ENCODE results near the gene MED16.

The MED16 gene

GRCh38 chr19:871446-872265, 21.3 kb downstream of the MED16 start:
- ATAC-seq (ENCODE audit: insufficient read depth, low read depth) (no peak), DNase-seq (no peak)
- no peak overlapping the region for H3K4me3 ChIP-seq (ENCODE audit: low read depth in 1 of 2, low read length in 2 of 2)
- H3K79me2 ChIP-seq (ENCODE audit: insufficient read depth, low read length), result no peaks in the 10 kb centered on the region
- H3K27ac ChIP-seq (ENCODE audit: low read length), result no peak overlapping the region
- no peaks in the 10 kb centered on the region for H3K9me3 ChIP-seq (ENCODE audit: insufficient read depth, low read length, severe bottlenecking)
- no peaks in the 10 kb centered on the region for H3K4me1 ChIP-seq (ENCODE audit: insufficient read depth, low read length)
- H2AFZ ChIP-seq (ENCODE audit: low read depth, low read length), result no peak overlapping the region
- peaks cover 5% of the 10 kb centered on the region; the same call in 1 of the 2 replicates for H4K20me1 ChIP-seq (ENCODE audit: insufficient read depth, low read length)
- TF ChIP-seq, protein P1, sequence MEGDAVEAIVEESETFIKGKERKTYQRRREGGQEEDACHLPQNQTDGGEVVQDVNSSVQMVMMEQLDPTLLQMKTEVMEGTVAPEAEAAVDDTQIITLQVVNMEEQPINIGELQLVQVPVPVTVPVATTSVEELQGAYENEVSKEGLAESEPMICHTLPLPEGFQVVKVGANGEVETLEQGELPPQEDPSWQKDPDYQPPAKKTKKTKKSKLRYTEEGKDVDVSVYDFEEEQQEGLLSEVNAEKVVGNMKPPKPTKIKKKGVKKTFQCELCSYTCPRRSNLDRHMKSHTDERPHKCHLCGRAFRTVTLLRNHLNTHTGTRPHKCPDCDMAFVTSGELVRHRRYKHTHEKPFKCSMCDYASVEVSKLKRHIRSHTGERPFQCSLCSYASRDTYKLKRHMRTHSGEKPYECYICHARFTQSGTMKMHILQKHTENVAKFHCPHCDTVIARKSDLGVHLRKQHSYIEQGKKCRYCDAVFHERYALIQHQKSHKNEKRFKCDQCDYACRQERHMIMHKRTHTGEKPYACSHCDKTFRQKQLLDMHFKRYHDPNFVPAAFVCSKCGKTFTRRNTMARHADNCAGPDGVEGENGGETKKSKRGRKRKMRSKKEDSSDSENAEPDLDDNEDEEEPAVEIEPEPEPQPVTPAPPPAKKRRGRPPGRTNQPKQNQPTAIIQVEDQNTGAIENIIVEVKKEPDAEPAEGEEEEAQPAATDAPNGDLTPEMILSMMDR (IDR thresholded peaks at IDR 0.05; ENCODE audit: borderline replicate concordance, extremely low read depth, low read length, poor library complexity, severe bottlenecking), result no peak
- no peak for TF ChIP-seq EZH2 (IDR thresholded peaks at IDR 0.05; ENCODE audit: borderline replicate concordance, low read depth, low read length, severe bottlenecking)
- peaks cover 71% of the 10 kb centered on the region for H3K36me3 ChIP-seq (ENCODE audit: insufficient read depth, low read length)
- H3K9ac ChIP-seq (ENCODE audit: low read depth, low read length), result no peak overlapping the region
- H3K27me3 ChIP-seq (ENCODE audit: insufficient read depth, low read length, poor library complexity), result no peaks in the 10 kb centered on the region
- H3K4me2 ChIP-seq (ENCODE audit: insufficient read depth, low read length), result no peak overlapping the region

GRCh38 chr19:870963-871401, 22.0 kb downstream of the MED16 start:
- no peaks in the 10 kb centered on the region for H3K4me1 ChIP-seq (ENCODE audit: insufficient read depth, low read length)
- no peaks in the 10 kb centered on the region for H3K9me3 ChIP-seq (ENCODE audit: insufficient read depth, low read length, severe bottlenecking)
- no peak overlapping the region for H3K4me2 ChIP-seq (ENCODE audit: insufficient read depth, low read length)
- no peak overlapping the region for H2AFZ ChIP-seq (ENCODE audit: low read depth, low read length)
- ATAC-seq (ENCODE audit: insufficient read depth, low read depth) (no peak), DNase-seq (no peak)
- no peak overlapping the region for H3K4me3 ChIP-seq (ENCODE audit: low read depth in 1 of 2, low read length in 2 of 2)
- H3K27ac ChIP-seq (ENCODE audit: low read length), result no peak overlapping the region
- no peaks in the 10 kb centered on the region for H3K79me2 ChIP-seq (ENCODE audit: insufficient read depth, low read length)
- H4K20me1 ChIP-seq (ENCODE audit: insufficient read depth, low read length), result peaks cover 5% of the 10 kb centered on the region; the same call in 1 of the 2 replicates
- no peak overlapping the region for H3K9ac ChIP-seq (ENCODE audit: low read depth, low read length)
- peaks cover 64% of the 10 kb centered on the region for H3K36me3 ChIP-seq (ENCODE audit: insufficient read depth, low read length)
- no peaks in the 10 kb centered on the region for H3K27me3 ChIP-seq (ENCODE audit: insufficient read depth, low read length, poor library complexity)
- TF ChIP-seq, protein P1 (IDR thresholded peaks at IDR 0.05; ENCODE audit: borderline replicate concordance, extremely low read depth, low read length, poor library complexity, severe bottlenecking), result no peak
- no peak for TF ChIP-seq EZH2 (IDR thresholded peaks at IDR 0.05; ENCODE audit: borderline replicate concordance, low read depth, low read length, severe bottlenecking)

DNA sequence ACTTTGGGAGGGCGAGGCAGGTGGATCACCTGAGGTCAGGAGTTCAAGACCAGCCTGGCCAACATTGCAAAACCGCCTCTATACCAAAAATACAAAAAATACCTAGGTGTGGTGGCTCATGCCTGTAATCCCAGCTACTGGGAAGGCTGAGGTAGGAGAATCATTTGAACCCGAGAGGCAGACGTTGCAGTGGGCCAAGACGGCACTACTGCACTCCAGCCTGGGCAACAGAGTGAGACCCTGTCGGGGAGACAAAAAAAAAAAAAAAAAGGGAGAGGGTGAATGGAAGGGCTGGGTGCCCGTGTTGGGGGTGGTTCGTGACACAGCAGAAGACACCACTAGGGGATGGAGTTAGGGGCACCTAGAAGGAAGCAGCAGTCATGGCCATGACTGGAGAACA, 22.7 kb downstream of the MED16 start:
- no peaks in the 10 kb centered on the region for H3K27me3 ChIP-seq (ENCODE audit: insufficient read depth, low read length, poor library complexity)
- no peak overlapping the region for H3K4me3 ChIP-seq (ENCODE audit: low read depth in 1 of 2, low read length in 2 of 2)
- ATAC-seq (ENCODE audit: insufficient read depth, low read depth), result no peak
- H2AFZ ChIP-seq (ENCODE audit: low read depth, low read length), result no peak overlapping the region
- no peak overlapping the region for H3K4me2 ChIP-seq (ENCODE audit: insufficient read depth, low read length)
- no peak overlapping the region for H3K27ac ChIP-seq (ENCODE audit: low read length)
- no peak overlapping the region for H3K9ac ChIP-seq (ENCODE audit: low read depth, low read length)
- H3K36me3 ChIP-seq (ENCODE audit: insufficient read depth, low read length), result peaks cover 58% of the 10 kb centered on the region
- no peaks in the 10 kb centered on the region for H3K9me3 ChIP-seq (ENCODE audit: insufficient read depth, low read length, severe bottlenecking)
- peaks cover 5% of the 10 kb centered on the region; the same call in 1 of the 2 replicates for H4K20me1 ChIP-seq (ENCODE audit: insufficient read depth, low read length)
- H3K4me1 ChIP-seq (ENCODE audit: insufficient read depth, low read length), result no peaks in the 10 kb centered on the region
- no peaks in the 10 kb centered on the region for H3K79me2 ChIP-seq (ENCODE audit: insufficient read depth, low read length)
- no peak for TF ChIP-seq EZH2 (IDR thresholded peaks at IDR 0.05; ENCODE audit: borderline replicate concordance, low read depth, low read length, severe bottlenecking)
- TF ChIP-seq, protein P1 (IDR thresholded peaks at IDR 0.05; ENCODE audit: borderline replicate concordance, extremely low read depth, low read length, poor library complexity, severe bottlenecking), result no peak
- DNase-seq, result no peak
